GM18951 (cell line): ENCODE data around the gene CA5B.
A peak's percentile ranks its signal among the peaks of the same experiment; 100 is the strongest.

Experiments used
- POLR2A ChIP-seq: IDR thresholded peaks from 4 replicates; pipeline ENCODE4 v1.6.1; 2011; ENCODE audit warnings: mild to moderate bottlenecking; ENCODE audit not compliant: insufficient read length, insufficient read depth; ENCODE audit errors: extremely low read depth
- in situ Hi-C: fragments of 300-500 bp; cut with MboI; formaldehyde crosslinking; loops from one replicate; pipeline ENCODE4 v1.12.0; 2022; ENCODE audit warnings: low sequenced_read_pairs, mixed read lengths, inconsistent platforms; ENCODE audit not compliant: unreplicated experiment

CA5B gene

DNA sequence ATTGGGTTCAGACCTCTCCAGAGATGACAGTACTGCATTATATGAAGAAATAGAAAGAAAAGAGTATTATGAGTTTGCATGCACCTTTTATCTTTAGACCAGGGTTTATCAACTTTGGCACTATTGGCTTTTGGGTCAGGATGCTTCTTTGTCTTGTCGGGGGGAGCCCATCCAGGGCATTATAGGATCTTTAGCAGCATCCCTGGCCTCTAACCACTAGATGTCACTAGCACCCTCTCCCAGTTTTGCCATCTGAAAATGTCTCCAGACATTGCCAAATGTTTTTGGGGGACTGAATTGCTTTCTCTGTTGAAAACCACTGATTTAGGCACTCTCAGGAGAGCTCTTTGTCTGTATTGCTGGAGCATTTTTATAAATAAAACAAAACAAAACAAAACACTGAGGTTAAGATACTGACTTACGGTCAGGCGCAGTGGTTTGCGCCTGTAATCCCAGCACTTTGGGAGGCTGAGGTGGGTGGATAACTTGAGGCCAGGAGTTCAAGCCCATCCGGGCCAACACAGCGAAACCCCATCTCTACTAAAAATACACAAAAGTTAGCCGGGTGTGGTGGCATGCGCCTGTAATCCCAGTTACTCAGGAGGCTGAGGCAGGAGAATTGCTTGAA, 23.6 kb downstream of the CA5B start:
- no peak for TF ChIP-seq POLR2A
- in situ Hi-C loops, result no loop called here

DNA sequence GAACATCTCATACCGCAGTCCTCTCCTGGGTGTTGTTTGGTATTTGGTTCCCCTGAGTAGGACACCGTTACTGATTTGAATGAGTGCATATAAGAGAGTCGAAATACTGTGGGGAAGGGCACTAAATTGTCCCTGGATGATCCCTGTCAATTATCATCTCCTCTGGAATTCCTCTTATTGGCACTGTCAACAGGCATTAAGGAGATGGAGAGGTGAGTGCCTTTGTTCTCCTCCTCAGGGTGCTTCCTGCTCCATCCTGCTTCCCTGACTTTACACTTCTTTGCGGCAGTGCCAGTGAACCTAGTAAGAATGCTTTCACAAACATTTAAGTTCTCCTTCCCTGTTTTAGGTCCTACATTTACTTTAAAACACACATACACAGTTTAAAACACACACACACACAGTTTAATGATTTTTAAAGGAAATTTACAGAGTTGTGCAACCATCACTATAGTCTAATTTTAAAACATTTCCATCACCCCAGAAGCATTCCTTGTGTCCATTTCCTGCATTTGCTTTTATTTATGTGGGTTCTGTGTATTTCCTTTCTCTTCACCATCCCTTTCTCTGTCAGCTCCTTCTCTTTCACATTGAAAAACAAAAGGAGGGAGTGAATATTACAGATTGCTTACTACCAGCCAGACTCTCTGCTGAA, 31.4 kb downstream of the CA5B start:
- TF ChIP-seq POLR2A, result no peak
- in situ Hi-C loops, result no loop called here

DNA sequence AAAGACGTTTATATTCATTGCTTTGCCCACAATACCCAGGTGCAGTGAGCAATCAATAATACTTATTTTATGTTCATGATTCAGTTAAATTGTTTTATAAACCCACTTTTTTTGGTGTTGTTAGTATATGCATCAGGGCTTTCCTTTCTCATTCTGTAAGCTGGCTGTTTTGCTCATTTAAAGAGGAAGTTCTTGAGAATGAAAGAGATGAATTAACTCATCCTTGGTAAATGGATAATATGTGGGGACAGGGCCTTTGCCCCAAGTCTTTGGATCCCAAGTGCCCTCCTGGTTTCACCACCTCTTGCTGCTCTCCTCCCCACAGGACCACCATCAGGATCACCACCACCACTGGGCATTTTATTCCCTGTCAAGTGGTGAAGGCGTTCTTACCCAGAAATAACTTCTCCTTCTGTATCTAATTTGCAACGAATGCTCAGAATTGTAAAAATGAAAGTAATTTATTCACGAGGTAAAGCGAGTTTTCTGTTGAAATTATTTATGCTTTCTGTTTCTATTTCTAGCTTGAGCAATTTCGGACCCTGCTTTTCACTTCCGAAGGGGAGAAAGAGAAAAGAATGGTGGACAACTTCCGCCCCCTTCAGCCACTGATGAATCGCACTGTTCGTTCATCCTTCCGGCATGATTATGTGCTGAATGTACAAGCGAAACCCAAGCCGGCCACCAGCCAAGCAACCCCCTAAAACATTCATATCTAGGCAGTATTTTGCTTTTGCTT, 44.1 kb downstream of the CA5B start:
- in situ Hi-C loops, result no loop called here
- TF ChIP-seq POLR2A, result peak; percentile 34

DNA sequence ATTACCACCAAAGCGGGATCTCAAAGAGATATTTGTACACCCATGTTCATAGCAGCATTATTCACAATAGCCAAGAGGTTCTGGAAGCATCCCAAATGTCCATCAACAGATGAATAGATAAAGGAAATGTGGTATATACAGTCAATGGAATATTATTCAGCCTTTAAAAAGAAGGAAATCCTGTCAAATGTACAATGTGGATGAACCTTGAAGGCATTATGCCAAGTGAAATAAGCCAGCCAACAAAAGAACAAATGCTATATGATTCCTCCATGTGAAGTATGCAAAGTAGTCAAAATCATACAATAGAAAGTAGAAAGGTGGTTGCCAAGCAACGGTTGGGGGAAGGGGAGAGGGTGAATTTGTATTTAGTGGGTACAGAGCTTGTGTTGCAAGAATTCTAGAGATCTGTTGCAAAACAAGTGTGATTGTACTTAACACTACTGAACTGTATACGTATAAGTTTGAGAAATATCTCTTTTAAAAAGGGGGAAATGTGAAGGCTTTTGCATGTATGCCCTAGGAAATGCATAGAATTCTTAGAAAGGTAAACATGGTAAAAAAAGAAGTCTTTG, 47.2 kb downstream of the CA5B start:
- in situ Hi-C loops, result no loop called here
- TF ChIP-seq POLR2A, result no peak

DNA sequence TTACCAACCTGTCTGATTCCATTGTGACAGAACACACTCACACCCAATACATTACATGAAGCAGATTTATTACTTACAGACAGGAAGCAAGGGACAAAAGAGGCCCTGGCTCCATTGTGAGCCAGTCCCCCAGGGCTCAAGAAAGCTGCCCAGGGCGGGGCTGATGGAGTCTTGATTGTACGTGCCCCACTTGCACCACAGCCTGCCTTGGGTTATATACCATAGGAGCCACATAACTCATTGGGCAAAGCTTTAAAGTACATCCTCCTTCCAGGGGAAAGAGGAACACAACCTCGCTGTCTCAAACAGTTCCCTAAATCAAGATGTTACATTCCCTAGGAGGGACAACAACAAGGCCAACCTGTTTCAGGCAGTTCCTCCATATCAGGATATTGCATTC, 48.8 kb downstream of the CA5B start:
- in situ Hi-C loops, result no loop called here
- TF ChIP-seq POLR2A, result no peak

DNA sequence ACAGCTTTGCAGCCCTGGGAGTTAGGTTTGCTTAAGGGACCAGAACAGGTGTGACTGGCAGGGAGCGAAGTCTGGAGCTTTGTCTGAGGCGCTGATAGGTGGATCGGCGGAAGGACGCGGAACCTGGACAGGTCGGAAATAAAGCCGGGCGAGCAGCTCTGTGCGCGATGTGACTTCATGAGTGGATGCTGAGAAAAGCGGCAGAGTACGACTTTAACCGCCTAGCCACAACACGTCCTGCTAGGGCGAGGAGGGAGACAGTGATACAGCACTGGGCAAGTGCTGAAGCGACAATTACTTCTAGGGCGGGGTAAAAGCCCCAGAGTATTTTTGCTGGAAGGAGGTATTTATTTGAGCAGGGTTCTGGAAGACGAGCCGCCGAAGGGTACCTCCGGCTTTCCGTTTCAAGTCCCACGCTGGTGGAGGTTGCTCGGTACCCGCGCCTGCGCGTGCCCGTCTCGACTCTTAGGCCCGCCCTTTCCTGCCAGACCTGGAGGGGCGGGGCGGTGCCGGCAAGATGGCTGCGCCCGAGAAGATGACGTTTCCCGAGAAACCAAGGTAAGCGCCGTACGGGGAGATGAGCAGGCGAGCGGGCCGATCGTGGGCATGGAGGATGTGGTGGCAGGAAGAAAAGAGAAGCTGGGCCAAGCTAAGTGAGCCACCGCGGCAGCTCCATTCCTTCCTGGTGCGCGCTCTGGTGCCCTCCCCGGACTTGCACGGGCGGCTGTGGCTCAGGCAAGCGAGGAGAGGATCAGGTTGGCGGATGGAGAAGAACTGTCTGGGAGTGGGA, 52.1 kb downstream of the CA5B start, which contains the start of gene ZRSR2:
Gene ZRSR2, plus strand, starts transcription at position 506 of the 790 bp plus-strand sequence. Its CDS starts 12 bp downstream, at position 518.
- in situ Hi-C loops, result no loop called here
- TF ChIP-seq POLR2A, result peak; percentile 88

DNA sequence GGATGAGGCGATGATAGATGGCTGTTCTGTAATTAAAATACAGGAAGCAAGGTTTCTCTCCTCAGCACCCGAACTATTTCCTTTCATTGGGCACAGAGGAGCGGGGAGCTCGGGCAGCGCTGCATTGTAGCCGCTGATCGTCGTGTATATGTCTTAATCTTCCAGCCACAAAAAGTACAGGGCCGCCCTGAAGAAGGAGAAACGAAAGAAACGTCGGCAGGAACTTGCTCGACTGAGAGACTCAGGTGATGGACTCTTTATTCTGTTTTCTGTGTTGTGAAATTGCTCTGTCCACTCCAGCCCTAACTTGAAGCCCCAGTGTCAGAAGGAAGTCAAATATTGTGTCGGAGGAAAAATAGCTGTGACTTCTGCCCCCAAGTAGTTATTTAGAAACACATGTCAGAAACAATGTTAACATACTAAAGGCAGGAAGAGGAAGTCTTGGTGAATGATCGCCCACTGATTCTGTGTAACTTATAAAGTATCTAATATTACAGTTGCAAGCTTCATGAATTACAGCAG, 52.8 kb downstream of the CA5B start:
- in situ Hi-C loops, result no loop called here
- no peak for TF ChIP-seq POLR2A

DNA sequence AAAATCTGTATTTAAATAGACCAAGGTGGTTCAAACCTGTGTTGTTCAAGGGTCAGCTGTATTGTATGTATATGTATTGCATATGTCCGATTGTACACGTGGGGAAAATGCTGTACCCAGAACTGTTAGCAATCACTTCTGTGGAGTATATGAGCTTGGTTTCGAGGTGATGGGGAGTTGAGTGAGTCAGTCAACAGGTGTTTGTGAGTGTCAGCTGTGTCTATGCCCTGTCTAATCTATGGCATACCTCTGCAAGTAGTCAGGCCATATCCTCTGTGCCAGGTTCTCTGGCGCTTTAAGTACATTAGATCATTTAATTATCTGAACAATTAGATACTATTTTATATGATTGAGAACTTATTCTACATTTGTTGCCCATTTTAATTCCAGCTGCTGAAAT, 59.6 kb downstream of the CA5B start:
- no peak for TF ChIP-seq POLR2A
- in situ Hi-C loops, result no loop called here

DNA sequence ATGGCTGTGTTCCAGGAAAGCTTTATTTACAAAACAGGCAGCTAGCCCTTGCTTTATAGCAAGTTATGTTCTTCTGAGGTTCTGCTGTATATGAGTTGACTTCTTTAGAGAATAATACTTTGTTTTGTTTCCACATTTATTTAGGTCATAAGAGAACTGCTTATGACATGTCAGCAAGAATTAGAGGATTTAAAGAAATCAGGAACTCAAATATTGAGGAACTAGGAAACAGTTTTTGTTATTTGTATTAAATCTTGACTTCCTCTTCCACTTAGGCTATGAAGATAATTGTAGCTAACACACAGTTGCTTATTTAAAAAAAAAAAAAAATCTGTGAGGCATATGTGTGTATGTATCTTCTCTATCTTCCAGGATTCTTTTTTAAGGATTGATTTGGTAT, 66.5 kb downstream of the CA5B start:
- in situ Hi-C loops, result no loop called here
- TF ChIP-seq POLR2A, result no peak

DNA sequence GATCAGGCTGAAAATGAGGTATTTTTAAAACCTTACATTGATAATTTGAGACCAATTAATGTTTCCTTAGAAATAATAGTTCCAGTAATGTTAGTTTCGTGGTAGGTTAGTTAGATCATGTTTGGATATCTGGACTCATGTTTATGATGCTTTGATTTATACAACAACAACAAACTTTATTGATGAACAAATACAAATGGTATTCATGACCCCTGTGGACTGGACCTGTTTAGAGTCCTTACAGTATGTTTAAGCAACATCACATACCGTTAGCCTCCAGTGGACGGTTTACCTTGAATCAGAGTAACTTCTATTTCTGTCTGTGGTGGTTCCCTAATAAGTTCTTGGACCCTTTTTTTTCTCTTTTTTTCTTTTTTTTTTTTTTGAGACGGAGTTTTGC, 70.2 kb downstream of the CA5B start:
- in situ Hi-C loops, result no loop called here

DNA sequence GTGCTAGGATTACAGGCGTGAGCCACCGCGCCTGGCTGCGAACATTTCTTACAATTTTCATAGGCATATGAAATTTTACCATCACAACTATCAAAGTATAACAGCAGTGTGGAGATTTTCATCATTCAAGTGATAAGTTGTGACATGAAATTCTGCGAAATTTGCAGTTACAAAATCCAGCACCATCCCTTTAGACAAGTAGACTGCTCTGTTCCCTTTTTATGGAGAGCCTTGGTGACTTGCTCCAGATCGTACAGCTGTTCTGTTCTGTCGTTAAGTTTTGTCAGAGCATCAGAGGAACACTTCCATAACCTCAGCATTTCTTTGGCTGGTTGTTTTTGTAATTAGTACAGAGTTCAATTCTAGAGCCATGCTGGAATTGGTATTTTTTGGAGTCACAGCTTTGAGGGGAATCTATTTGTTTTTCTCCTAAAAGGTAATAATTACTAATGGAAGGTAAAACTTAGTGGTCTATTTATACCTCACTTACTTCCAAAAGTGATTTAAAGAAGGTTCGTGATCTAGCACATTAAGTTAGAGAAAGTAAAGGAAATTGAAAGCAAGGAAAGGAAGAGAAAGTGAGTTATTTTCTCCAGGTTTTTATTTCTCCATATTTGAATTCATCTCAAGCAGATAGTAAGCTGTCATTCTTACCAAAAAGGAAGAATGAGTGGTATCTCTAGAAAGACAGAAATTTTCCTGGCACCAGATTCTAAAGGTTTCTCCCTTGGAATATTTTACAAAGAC, 74.3 kb downstream of the CA5B start:
- in situ Hi-C loops, result no loop called here
- no peak for TF ChIP-seq POLR2A

More for the DNA sequence above, 70.2 kb downstream of the CA5B start:
- TF ChIP-seq POLR2A, result no peak

DNA sequence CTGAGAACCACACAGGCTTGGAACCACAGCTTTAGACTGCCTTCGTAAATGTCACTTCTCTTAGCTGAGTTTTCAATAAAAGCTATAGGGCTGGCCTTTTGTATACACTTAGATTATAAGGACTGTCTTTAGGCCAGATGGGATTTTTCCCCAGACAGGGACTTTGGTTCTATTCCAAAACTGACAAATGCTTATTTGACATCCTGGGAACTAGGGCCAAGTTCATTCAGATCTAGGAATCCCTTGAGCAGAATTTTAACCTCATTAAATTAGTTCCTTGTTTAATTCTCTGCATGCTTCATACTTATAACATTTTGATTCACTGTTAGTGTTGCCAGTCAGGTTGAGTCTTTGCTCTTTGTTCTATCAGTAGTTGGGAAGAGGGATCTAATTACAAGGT, 75.3 kb downstream of the CA5B start:
- in situ Hi-C loops, result no loop called here
- no peak for TF ChIP-seq POLR2A

DNA sequence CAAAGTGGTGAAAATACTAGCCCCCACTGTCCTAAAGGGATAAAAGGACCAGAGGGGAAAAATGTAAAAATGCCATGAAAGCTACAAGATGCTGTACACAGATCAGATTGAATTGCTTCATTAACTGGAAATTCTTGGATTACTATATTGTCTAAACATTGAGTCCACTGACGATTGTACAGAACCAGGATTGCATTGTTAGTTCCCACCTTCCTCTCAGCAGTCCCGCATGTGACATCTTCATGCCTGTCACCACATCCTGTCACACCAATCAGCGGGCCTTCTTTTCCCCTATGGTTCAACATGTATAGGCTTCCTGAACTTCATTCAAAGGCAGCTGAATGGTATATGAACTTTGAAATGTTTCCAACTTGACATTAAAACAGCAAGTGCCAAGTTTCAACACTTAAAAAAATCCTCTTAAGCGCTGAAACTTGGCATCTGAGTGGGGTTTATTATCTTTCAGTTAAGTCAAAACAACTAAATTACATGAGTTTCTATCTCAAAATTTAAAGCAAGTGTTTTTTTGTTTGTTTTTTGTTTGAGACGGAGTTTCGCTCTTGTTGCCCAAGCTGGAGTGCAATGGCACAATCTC, 76.8 kb downstream of the CA5B start:
- TF ChIP-seq POLR2A, result no peak
- in situ Hi-C loops, result no loop called here
